Colonic mucosa (tissue), 4 donors: ENCODE measurements around the gene HELZ. TPM values are rescaled to one million over a fixed set of nuclear protein-coding genes. Genes with fewer than 3 reads are reported as not detected.

Source experiments
- DNase-seq: peaks from one replicate; pipeline ENCODE4 v3.0.0-alpha.2; 2020
- H3K27ac ChIP-seq: fragments of 200-600 bp; one replicate; pipeline ENCODE4 v1.8.0; 2021
- H3K27me3 ChIP-seq: fragments of 200-600 bp; one replicate; pipeline ENCODE4 v1.8.0; 2021
- H3K36me3 ChIP-seq: fragments of 200-600 bp; one replicate; pipeline ENCODE4 v1.8.0; 2021
- H3K4me1 ChIP-seq: fragments of 200-600 bp; one replicate; pipeline ENCODE4 v1.8.0; 2021; ENCODE audit warnings: mild to moderate bottlenecking
- H3K4me3 ChIP-seq: fragments of 200-600 bp; one replicate; pipeline ENCODE4 v1.8.0; 2021
- H3K9ac ChIP-seq, 2 donors: one replicate each; pipeline ENCODE4 v1.7.0; 2013; ENCODE audit warnings: control low read depth in 2 of 2, low read depth in 2 of 2, low read length in 2 of 2
- H3K9me3 ChIP-seq: fragments of 200-600 bp; one replicate; pipeline ENCODE4 v1.8.0; 2021
- intact Hi-C: fragments of 100-400 bp; cut with DNase I; formaldehyde crosslinking; loops from one replicate; pipeline ENCODE4 v1.14.1; 2022
- total RNA-seq, 2 donors: library from RNA; stranded (reverse); fragmentation: NEBNext Ultra II Directional in 1 of 2; extraction: Animal tissue kit (Norgen Biotek cat#: 25700) in 1 of 2; gene quantifications; one replicate each; pipeline ENCODE4 v1.2.1, GENCODE V29; 2021
- TF ChIP-seq, protein P1 (sequence below): fragments of 200-600 bp; IDR thresholded peaks from one replicate; pipeline ENCODE4 v1.8.0; 2022; ENCODE audit warnings: antibody characterized with exemption, mild to moderate bottlenecking
- donor health status: healthy.
- donor health status: DM: no; HTN: no; CAD: no.
- donor health status: DM: no; HTN: no; CAD: no.

The HELZ gene
- total RNA-seq, 2 donors from 2014 or later, result 38.6 to 55.9 TPM

DNA sequence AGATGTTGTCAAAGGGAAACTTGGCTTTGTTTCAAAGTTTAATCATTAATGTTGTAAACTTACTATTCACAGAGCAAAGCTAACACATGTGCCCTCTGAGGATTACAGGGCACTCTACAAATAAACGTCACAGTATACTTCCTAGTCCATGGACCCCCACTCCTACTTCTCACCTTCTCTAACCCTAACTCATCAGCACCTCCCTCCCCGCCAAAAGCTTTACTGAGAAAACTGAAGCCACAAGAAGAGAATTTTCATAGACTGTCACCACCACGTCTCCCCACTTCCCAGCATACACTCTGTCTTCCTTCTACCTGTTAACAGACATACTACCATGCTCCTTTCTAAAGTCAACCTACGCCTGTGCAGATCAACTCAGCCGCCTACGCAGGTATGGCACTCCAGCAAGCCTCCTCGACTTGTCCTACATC is 29.0 kb downstream of the HELZ start:
- Histone ChIP-seq H3K4me3 (no peak overlapping the region), H3K27me3 (no peaks in the 10 kb centered on the region), H3K9me3 (no peaks in the 10 kb centered on the region), H3K36me3 (no peaks in the 10 kb centered on the region), H3K9ac (no peak overlapping the region), H3K4me1 (no peaks in the 10 kb centered on the region), H3K27ac (no peak overlapping the region)
- intact Hi-C loops, result no loop called here
- TF ChIP-seq, protein P1, sequence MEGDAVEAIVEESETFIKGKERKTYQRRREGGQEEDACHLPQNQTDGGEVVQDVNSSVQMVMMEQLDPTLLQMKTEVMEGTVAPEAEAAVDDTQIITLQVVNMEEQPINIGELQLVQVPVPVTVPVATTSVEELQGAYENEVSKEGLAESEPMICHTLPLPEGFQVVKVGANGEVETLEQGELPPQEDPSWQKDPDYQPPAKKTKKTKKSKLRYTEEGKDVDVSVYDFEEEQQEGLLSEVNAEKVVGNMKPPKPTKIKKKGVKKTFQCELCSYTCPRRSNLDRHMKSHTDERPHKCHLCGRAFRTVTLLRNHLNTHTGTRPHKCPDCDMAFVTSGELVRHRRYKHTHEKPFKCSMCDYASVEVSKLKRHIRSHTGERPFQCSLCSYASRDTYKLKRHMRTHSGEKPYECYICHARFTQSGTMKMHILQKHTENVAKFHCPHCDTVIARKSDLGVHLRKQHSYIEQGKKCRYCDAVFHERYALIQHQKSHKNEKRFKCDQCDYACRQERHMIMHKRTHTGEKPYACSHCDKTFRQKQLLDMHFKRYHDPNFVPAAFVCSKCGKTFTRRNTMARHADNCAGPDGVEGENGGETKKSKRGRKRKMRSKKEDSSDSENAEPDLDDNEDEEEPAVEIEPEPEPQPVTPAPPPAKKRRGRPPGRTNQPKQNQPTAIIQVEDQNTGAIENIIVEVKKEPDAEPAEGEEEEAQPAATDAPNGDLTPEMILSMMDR, result no peak
- no peak for DNase-seq

DNA sequence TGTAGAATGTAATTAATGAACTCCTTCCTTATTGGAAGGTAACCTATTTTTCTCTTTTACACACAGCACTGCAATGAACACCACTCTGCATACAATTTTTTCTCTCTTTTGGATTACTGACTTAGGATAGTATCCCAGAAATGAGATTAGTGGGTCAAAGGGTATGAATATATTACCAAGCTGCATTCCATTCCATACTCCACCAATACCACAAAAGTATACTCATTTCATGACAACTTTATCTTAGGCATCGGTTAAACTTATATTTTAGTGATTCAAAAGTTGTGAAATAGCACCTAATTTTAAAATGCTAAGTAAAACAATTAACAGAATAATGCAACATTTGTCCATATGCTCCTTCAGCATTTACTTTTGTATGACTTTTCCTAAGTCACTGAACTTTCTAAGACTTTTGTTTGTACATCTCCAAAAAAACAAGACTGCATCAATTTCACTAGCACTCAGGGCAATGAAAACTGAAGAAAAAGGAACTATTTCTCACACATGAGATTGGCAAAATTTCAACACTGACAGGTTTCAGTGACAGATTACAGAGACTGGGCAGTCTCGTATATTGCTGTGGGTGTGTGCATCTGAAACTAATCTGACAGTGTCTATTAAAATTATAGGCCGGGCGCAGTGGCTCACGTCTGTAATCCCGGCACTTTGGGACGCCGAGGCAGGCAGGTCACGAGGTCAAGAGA is 32.1 kb downstream of the HELZ start:
- no peaks in the 10 kb centered on the region for H3K36me3 ChIP-seq
- H3K9ac ChIP-seq, result no peak overlapping the region
- intact Hi-C loops, result no loop called here
- H3K9me3 ChIP-seq, result no peaks in the 10 kb centered on the region
- H3K4me1 ChIP-seq, result no peaks in the 10 kb centered on the region
- H3K27ac ChIP-seq, result no peak overlapping the region
- TF ChIP-seq, protein P1, result no peak
- DNase-seq, result no peak
- no peak overlapping the region for H3K4me3 ChIP-seq
- H3K27me3 ChIP-seq, result no peaks in the 10 kb centered on the region

- H3K27ac ChIP-seq, result no peak overlapping the region
- no peaks in the 10 kb centered on the region for H3K36me3 ChIP-seq
- intact Hi-C loops, result no loop called here
- no peaks in the 10 kb centered on the region for H3K27me3 ChIP-seq
- TF ChIP-seq, protein P1, result no peak
- no peak for DNase-seq
- H3K4me3 ChIP-seq, result no peak overlapping the region
- H3K9me3 ChIP-seq, result no peaks in the 10 kb centered on the region
- no peaks in the 10 kb centered on the region for H3K4me1 ChIP-seq
- no peak overlapping the region for H3K9ac ChIP-seq
Measured at GRCh38 chr17:67212231-67212630, 32.8 kb downstream of the HELZ start.

- no peak overlapping the region for H3K27ac ChIP-seq
Measured at GRCh38 chr17:67211742-67212141, 33.3 kb downstream of the HELZ start.

DNA sequence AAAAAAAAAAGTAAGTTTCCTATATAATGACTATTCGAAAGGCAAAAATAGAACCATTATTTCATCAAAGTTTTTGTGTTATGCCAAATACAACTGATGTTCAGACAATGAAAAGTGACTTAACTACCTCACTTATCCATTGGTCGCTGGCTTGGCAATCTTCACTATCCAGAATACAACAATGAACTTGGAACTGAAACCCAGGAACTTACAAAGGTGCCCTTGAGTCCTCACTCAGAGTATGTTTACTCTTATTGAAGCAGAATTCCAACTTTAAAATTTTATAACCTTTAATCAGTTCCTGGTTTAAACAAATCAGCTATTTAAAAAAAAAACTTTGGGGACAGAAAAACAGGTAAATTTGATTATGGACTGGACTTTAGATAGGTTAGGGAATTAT is 34.1 kb downstream of the HELZ start:
- no peaks in the 10 kb centered on the region for H3K27me3 ChIP-seq
- H3K27ac ChIP-seq, result no peak overlapping the region
- no peak overlapping the region for H3K9ac ChIP-seq
- DNase-seq, result no peak
- H3K36me3 ChIP-seq, result no peaks in the 10 kb centered on the region
- H3K4me3 ChIP-seq, result no peak overlapping the region
- TF ChIP-seq, protein P1, result no peak
- intact Hi-C loops, result no loop called here
- no peaks in the 10 kb centered on the region for H3K4me1 ChIP-seq
- H3K9me3 ChIP-seq, result no peaks in the 10 kb centered on the region

More at GRCh38 chr17:67211742-67212141, 33.3 kb downstream of the HELZ start:
- Histone ChIP-seq H3K36me3 (no peaks in the 10 kb centered on the region), H3K27me3 (no peaks in the 10 kb centered on the region), H3K9me3 (no peaks in the 10 kb centered on the region), H3K9ac (no peak overlapping the region), H3K4me1 (no peaks in the 10 kb centered on the region), H3K4me3 (no peak overlapping the region)
- intact Hi-C loops, result no loop called here
- DNase-seq, result no peak
- TF ChIP-seq, protein P1, result no peak
